C4-2B (cell line): ENCODE measurements around the gene ENDOV.

Experiments used
- H3K27ac ChIP-seq: fragments of 450-650 bp; 2 replicates; pipeline ENCODE4 v1.5.1; 2017
- CTCF ChIP-seq: fragments of 450-650 bp; conservative IDR thresholded peaks from 2 replicates; pipeline ENCODE4 v1.5.1; 2017; ENCODE audit warnings: mild to moderate bottlenecking
- ZFX ChIP-seq: fragments of 450-650 bp; IDR thresholded peaks from 2 replicates; pipeline ENCODE4 v1.6.1; 2017

The ENDOV gene

GRCh38 chr17:80442764-80443163 is 27.8 kb downstream of the ENDOV start:
- no peak for TF ChIP-seq CTCF
- no peak for TF ChIP-seq ZFX
- H3K27ac ChIP-seq = no peak overlapping the region

- TF ChIP-seq CTCF (no peak), ZFX (no peak)
- no peak overlapping the region for H3K27ac ChIP-seq
Measured at GRCh38 chr17:80443498-80443897, 28.5 kb downstream of the ENDOV start.

GRCh38 chr17:80443916-80444643 is 29.1 kb downstream of the ENDOV start:
- TF ChIP-seq CTCF = no peak
- TF ChIP-seq ZFX = no peak
- H3K27ac ChIP-seq = no peak overlapping the region

GRCh38 chr17:80444644-80444979 is 29.6 kb downstream of the ENDOV start:
- H3K27ac ChIP-seq = no peak overlapping the region
- TF ChIP-seq ZFX (no peak), CTCF (no peak)

- no peak overlapping the region for H3K27ac ChIP-seq
- TF ChIP-seq ZFX = no peak
- TF ChIP-seq CTCF = no peak
Measured at GRCh38 chr17:80445007-80445725, 30.2 kb downstream of the ENDOV start.

GRCh38 chr17:80445726-80446110 is 30.8 kb downstream of the ENDOV start:
- no peak for TF ChIP-seq ZFX
- no peak for TF ChIP-seq CTCF
- no peak overlapping the region for H3K27ac ChIP-seq

- H3K27ac ChIP-seq = no peak overlapping the region
- TF ChIP-seq CTCF = no peak
- TF ChIP-seq ZFX = no peak
Measured at GRCh38 chr17:80446645-80447405, 31.9 kb downstream of the ENDOV start.
